ENCODE data around the gene STK40.

Gene STK40

GRCh38 chr1:36406440-36406839 is 20.7 kb upstream of the STK40 start:
- no peaks in the 10 kb centered on the region for H3K9me3 Mint-ChIP-seq
- H3K36me3 Mint-ChIP-seq = no peaks in the 10 kb centered on the region
- no peak overlapping the region for H3K4me3 Mint-ChIP-seq
- H3K27me3 Mint-ChIP-seq = no peaks in the 10 kb centered on the region
- H3K4me1 Mint-ChIP-seq = peaks cover 20% of the 10 kb centered on the region
- H3K27ac Mint-ChIP-seq = peak overlapping the region; percentile 86

- H3K4me3 Mint-ChIP-seq = no peak overlapping the region
- H3K27me3 Mint-ChIP-seq = no peaks in the 10 kb centered on the region
- H3K4me1 Mint-ChIP-seq = peaks cover 28% of the 10 kb centered on the region
- H3K36me3 Mint-ChIP-seq = peaks cover 1% of the 10 kb centered on the region
- no peaks in the 10 kb centered on the region for H3K9me3 Mint-ChIP-seq
- no peak overlapping the region for H3K27ac Mint-ChIP-seq
Observed at GRCh38 chr1:36402504-36402890, 16.8 kb upstream of the STK40 start.

- no peaks in the 10 kb centered on the region for H3K9me3 Mint-ChIP-seq
- H3K4me1 Mint-ChIP-seq = peaks cover 26% of the 10 kb centered on the region
- no peaks in the 10 kb centered on the region for H3K27me3 Mint-ChIP-seq
- H3K27ac Mint-ChIP-seq = peak overlapping the region; percentile 12
- peaks cover 4% of the 10 kb centered on the region for H3K36me3 Mint-ChIP-seq
- H3K4me3 Mint-ChIP-seq = peak overlapping the region; percentile 30
Observed at GRCh38 chr1:36401602-36402503, 16.1 kb upstream of the STK40 start.

- Mint-ChIP-seq H3K4me3 (peak overlapping the region; percentile 30), H3K36me3 (peaks cover 4% of the 10 kb centered on the region)
Observed at GRCh38 chr1:36400825-36401601, 15.3 kb upstream of the STK40 start.

GRCh38 chr1:36400514-36400824 is 14.7 kb upstream of the STK40 start:
- Mint-ChIP-seq H3K4me3 (no peak overlapping the region), H3K27me3 (no peaks in the 10 kb centered on the region), H3K9me3 (no peaks in the 10 kb centered on the region), H3K27ac (no peak overlapping the region), H3K4me1 (peaks cover 26% of the 10 kb centered on the region), H3K36me3 (peaks cover 4% of the 10 kb centered on the region)

More at GRCh38 chr1:36400825-36401601, 15.3 kb upstream of the STK40 start:
- peaks cover 26% of the 10 kb centered on the region for H3K4me1 Mint-ChIP-seq
- no peaks in the 10 kb centered on the region for H3K27me3 Mint-ChIP-seq
- H3K27ac Mint-ChIP-seq = peak overlapping the region; percentile 12
- H3K9me3 Mint-ChIP-seq = no peaks in the 10 kb centered on the region

- H3K4me3 Mint-ChIP-seq = peak overlapping the region; percentile 96
- peak overlapping the region; percentile 100 for H3K27ac Mint-ChIP-seq
- no peaks in the 10 kb centered on the region for H3K9me3 Mint-ChIP-seq
- peaks cover 30% of the 10 kb centered on the region for H3K4me1 Mint-ChIP-seq
- H3K36me3 Mint-ChIP-seq = peaks cover 6% of the 10 kb centered on the region
- H3K27me3 Mint-ChIP-seq = no peaks in the 10 kb centered on the region
Observed at GRCh38 chr1:36398370-36398977, 12.8 kb upstream of the STK40 start.

- peaks cover 12% of the 10 kb centered on the region for H3K36me3 Mint-ChIP-seq
- H3K27ac Mint-ChIP-seq = peak within 1 kb of the TSS; percentile 100
- H3K4me1 Mint-ChIP-seq = peaks cover 35% of the 10 kb centered on the region
Observed at GRCh38 chr1:36397378-36398230, 11.9 kb upstream of the STK40 start, which contains the start of gene LSM10. LSM10 (minus strand) TSS chr1:36397908; CDS start chr1:36394129, 3,779 bp downstream.

GRCh38 chr1:36397083-36397377 is 11.3 kb upstream of the STK40 start:
- peaks cover 34% of the 10 kb centered on the region for H3K4me1 Mint-ChIP-seq

More at GRCh38 chr1:36397378-36398230, 11.9 kb upstream of the STK40 start, which contains the start of gene LSM10:
- peak within 1 kb of the TSS; percentile 96 for H3K4me3 Mint-ChIP-seq
- H3K9me3 Mint-ChIP-seq = no peaks in the 10 kb centered on the region
- H3K27me3 Mint-ChIP-seq = no peaks in the 10 kb centered on the region

GRCh38 chr1:36396359-36396758 is 10.6 kb upstream of the STK40 start:
- Mint-ChIP-seq H3K9me3 (no peaks in the 10 kb centered on the region), H3K4me3 (peak overlapping the region; percentile 96)

More at GRCh38 chr1:36397083-36397377, 11.3 kb upstream of the STK40 start:
- peak overlapping the region; percentile 96 for H3K4me3 Mint-ChIP-seq
- no peaks in the 10 kb centered on the region for H3K9me3 Mint-ChIP-seq
- H3K27me3 Mint-ChIP-seq = no peaks in the 10 kb centered on the region
- peak overlapping the region; percentile 100 for H3K27ac Mint-ChIP-seq
- H3K36me3 Mint-ChIP-seq = peaks cover 15% of the 10 kb centered on the region

GRCh38 chr1:36393686-36394085 is 8.0 kb upstream of the STK40 start:
- Mint-ChIP-seq H3K36me3 (peaks cover 27% of the 10 kb centered on the region), H3K4me3 (no peak overlapping the region), H3K27ac (no peak overlapping the region), H3K4me1 (peaks cover 34% of the 10 kb centered on the region), H3K27me3 (no peaks in the 10 kb centered on the region), H3K9me3 (no peaks in the 10 kb centered on the region)

More at GRCh38 chr1:36396359-36396758, 10.6 kb upstream of the STK40 start:
- peaks cover 32% of the 10 kb centered on the region for H3K4me1 Mint-ChIP-seq
- H3K27ac Mint-ChIP-seq = peak overlapping the region; percentile 100
- H3K36me3 Mint-ChIP-seq = peaks cover 16% of the 10 kb centered on the region
- H3K27me3 Mint-ChIP-seq = no peaks in the 10 kb centered on the region

- H3K4me3 Mint-ChIP-seq = no peak overlapping the region
- no peaks in the 10 kb centered on the region for H3K9me3 Mint-ChIP-seq
- H3K27me3 Mint-ChIP-seq = no peaks in the 10 kb centered on the region
- no peak overlapping the region for H3K27ac Mint-ChIP-seq
- H3K4me1 Mint-ChIP-seq = peaks cover 30% of the 10 kb centered on the region
- peaks cover 27% of the 10 kb centered on the region for H3K36me3 Mint-ChIP-seq
Observed at GRCh38 chr1:36392836-36393235, 7.1 kb upstream of the STK40 start.

- Mint-ChIP-seq H3K9me3 (no peaks in the 10 kb centered on the region), H3K4me1 (peaks cover 36% of the 10 kb centered on the region), H3K4me3 (no peak overlapping the region), H3K36me3 (peaks cover 23% of the 10 kb centered on the region), H3K27me3 (no peaks in the 10 kb centered on the region), H3K27ac (no peak overlapping the region)
Observed at GRCh38 chr1:36391271-36391670, 5.5 kb upstream of the STK40 start.

- H3K4me1 Mint-ChIP-seq = peaks cover 35% of the 10 kb centered on the region
- peaks cover 23% of the 10 kb centered on the region for H3K36me3 Mint-ChIP-seq
- no peaks in the 10 kb centered on the region for H3K27me3 Mint-ChIP-seq
- H3K4me3 Mint-ChIP-seq = no peak overlapping the region
- H3K9me3 Mint-ChIP-seq = no peaks in the 10 kb centered on the region
- peak overlapping the region; percentile 76 for H3K27ac Mint-ChIP-seq
Observed at GRCh38 chr1:36390411-36390810, 4.7 kb upstream of the STK40 start.

- Mint-ChIP-seq H3K27me3 (no peaks in the 10 kb centered on the region), H3K4me3 (no peak overlapping the region), H3K4me1 (peaks cover 34% of the 10 kb centered on the region), H3K36me3 (peaks cover 23% of the 10 kb centered on the region), H3K9me3 (no peaks in the 10 kb centered on the region), H3K27ac (peak overlapping the region; percentile 76)
Observed at GRCh38 chr1:36389999-36390398, 4.3 kb upstream of the STK40 start.

- no peaks in the 10 kb centered on the region for H3K27me3 Mint-ChIP-seq
- H3K36me3 Mint-ChIP-seq = peaks cover 21% of the 10 kb centered on the region
- peaks cover 38% of the 10 kb centered on the region for H3K4me1 Mint-ChIP-seq
- no peak overlapping the region for H3K4me3 Mint-ChIP-seq
- H3K9me3 Mint-ChIP-seq = no peaks in the 10 kb centered on the region
- peak overlapping the region; percentile 94 for H3K27ac Mint-ChIP-seq
Observed at GRCh38 chr1:36389261-36389660, 3.5 kb upstream of the STK40 start.
